B cell (primary cell): ENCODE data around the gene TRPM2. TPM values are rescaled to one million over a fixed set of nuclear protein-coding genes. Genes with fewer than 3 reads are reported as not detected.

Experiments
- ATAC-seq: fragments of 200-7000 bp; cut with Tn5 transposase; one replicate; pipeline ENCODE4 v1.10.0; 2021; ENCODE audit warnings: low read depth, mild to moderate bottlenecking, moderate number of reproducible peaks, moderate library complexity
- CTCF ChIA-PET: fragments of 350-600 bp; sonication (Branson Sonifier 250); formaldehyde crosslinking; loops from one replicate; lab custom pipeline; 2021; ENCODE audit warnings: antibody characterized with exemption, inconsistent platforms; lab: Charles Lee
- POLR2A ChIA-PET: fragments of 350-600 bp; sonication (Branson Sonifier 250); formaldehyde crosslinking; loops from one replicate; lab custom pipeline; 2021; ENCODE audit warnings: antibody characterized with exemption; lab: Charles Lee
- DNase-seq: peaks from one replicate; pipeline ENCODE4 v3.0.0; 2013
- H2AFZ ChIP-seq: 2 replicates; pipeline ENCODE4 v1.6.1; 2012; ENCODE audit warnings: mild to moderate bottlenecking, low read depth, low read length; ENCODE audit not compliant: insufficient read depth, poor library complexity, severe bottlenecking
- H3K27ac ChIP-seq, 2 donors: 1 replicate in 1 of 2; 2 replicates in 1 of 2; pipeline ENCODE4 v1.5.1; 2012 to 2013; ENCODE audit warnings: low read length in 2 of 2, mild to moderate bottlenecking in 2 of 2, moderate library complexity in 1 of 2
- H3K27me3 ChIP-seq, 4 experiments: fragments of 200-600 bp in 1 of 4; sonication (generic) in 1 of 4; replicated peaks in 1 of 4; 1 replicate in 2 of 4; 2 replicates in 2 of 4; pipeline versions ENCODE4 v1.6.1 to v1.7.0; 2013 to 2016; ENCODE audit warnings: low read length in 3 of 4, mild to moderate bottlenecking in 2 of 4, mixed read lengths in 1 of 4, moderate library complexity in 1 of 4; ENCODE audit not compliant: insufficient read depth in 4 of 4, control insufficient read depth in 3 of 4; ENCODE audit errors: control extremely low read depth in 1 of 4
- H3K36me3 ChIP-seq, 2 experiments: replicated peaks in 1 of 2; 1 replicate in 1 of 2; 2 replicates in 1 of 2; pipeline versions ENCODE4 v1.6.1 to v1.7.1; 2013; ENCODE audit warnings: low read length in 1 of 2; ENCODE audit not compliant: insufficient read depth in 2 of 2, control insufficient read depth in 1 of 2; ENCODE audit errors: control extremely low read depth in 1 of 2, extremely low read depth in 1 of 2
- H3K4me1 ChIP-seq, 2 donors: fragments of 200-600 bp in 1 of 2; sonication (generic) in 1 of 2; 1 replicate in 1 of 2; 2 replicates in 1 of 2; pipeline versions ENCODE4 v1.5.1 to v1.6.1; 2013 to 2017; ENCODE audit warnings: low read length in 2 of 2; ENCODE audit not compliant: control insufficient read depth in 2 of 2, insufficient read depth in 2 of 2
- H3K4me2 ChIP-seq: replicated peaks from 2 replicates; pipeline ENCODE3; 2012; ENCODE audit warnings: mild to moderate bottlenecking, low read depth, low read length; ENCODE audit not compliant: poor library complexity, severe bottlenecking
- H3K4me3 ChIP-seq, 5 experiments: fragments of 200-600 bp in 1 of 5; sonication (generic) in 1 of 5; 1 replicate in 3 of 5; 2 replicates in 2 of 5; pipeline versions ENCODE4 v1.5.1 to v1.7.0; 2011 to 2016; ENCODE audit warnings: low read length in 4 of 5, mild to moderate bottlenecking in 4 of 5, low read depth in 2 of 5, control low read depth in 1 of 5, moderate library complexity in 1 of 5; ENCODE audit not compliant: insufficient read depth in 1 of 5; ENCODE audit errors: control extremely low read depth in 1 of 5, extremely low read depth in 1 of 5
- H3K79me2 ChIP-seq: fragments of 200-600 bp; sonication (generic); one replicate; pipeline ENCODE4 v1.6.0; 2016; ENCODE audit warnings: low read length; ENCODE audit not compliant: control insufficient read depth, insufficient read depth
- H3K9ac ChIP-seq: fragments of 200-600 bp; sonication (generic); 2 replicates; pipeline ENCODE4 v1.6.1; 2017; ENCODE audit warnings: mild to moderate bottlenecking, low read length, moderate library complexity
- H3K9me3 ChIP-seq, 3 donors: one replicate each; pipeline versions ENCODE4 v1.6.1 to v1.7.1; 2013; ENCODE audit warnings: low read length in 2 of 3; ENCODE audit not compliant: control insufficient read depth in 2 of 3, insufficient read depth in 1 of 3; ENCODE audit errors: control extremely low read depth in 1 of 3
- H4K20me1 ChIP-seq: 2 replicates; pipeline ENCODE4 v1.6.0; 2012; ENCODE audit warnings: mild to moderate bottlenecking, low read length; ENCODE audit not compliant: insufficient read depth, control insufficient read depth, poor library complexity, severe bottlenecking
- H3K27ac Mint-ChIP-seq: one replicate; pipeline ENCODE4 v1.8.0; 2021; ENCODE audit warnings: mixed read lengths
- H3K27me3 Mint-ChIP-seq: one replicate; pipeline ENCODE4 v1.8.0; 2021; ENCODE audit warnings: mixed read lengths
- H3K4me1 Mint-ChIP-seq: one replicate; pipeline ENCODE4 v1.8.0; 2021; ENCODE audit warnings: mixed read lengths
- H3K4me3 Mint-ChIP-seq: one replicate; pipeline ENCODE4 v1.8.0; 2021; ENCODE audit warnings: mixed read lengths
- H3K9me3 Mint-ChIP-seq: one replicate; pipeline ENCODE4 v1.8.0; 2022; ENCODE audit warnings: mixed read lengths; ENCODE audit not compliant: insufficient read depth
- EZH2 ChIP-seq: IDR thresholded peaks from 2 replicates; pipeline ENCODE4 v1.6.1; 2012; ENCODE audit warnings: borderline replicate concordance, low read depth, mild to moderate bottlenecking, moderate library complexity, low read length; ENCODE audit not compliant: insufficient read depth, poor library complexity, severe bottlenecking
- WGBS: methylation state at CpG from one replicate; pipeline ENCODE4 v1.1.5; 2013; ENCODE audit warnings: missing lambda C conversion rate; ENCODE audit not compliant: insufficient coverage; 5-methylcytosine and 5-hydroxymethylcytosine counted together
- intact Hi-C: fragments of 100-400 bp; cut with micrococcal nuclease; formaldehyde crosslinking; loops from one replicate; pipeline ENCODE4 v1.10.0; 2022
- polyA plus RNA-seq: library from polyadenylated mRNA; depleted of rRNA; stranded (reverse); fragments of >200 nt; gene quantifications from 2 replicates; pipeline ENCODE4 v1.2.3, GENCODE V29; 2012
- total RNA-seq, 2 donors: library from RNA; stranded (reverse); fragments of 120-200 nt in 1 of 2; gene quantifications; 1 replicate in 1 of 2; 2 replicates in 1 of 2; pipeline versions ENCODE4 v1.2.3 to v1.2.4, GENCODE V29; 2013 to 2022
- TF ChIP-seq, protein P1 (sequence below): fragments of 200-600 bp; IDR thresholded peaks from one replicate; pipeline ENCODE4 v1.8.0; 2022; ENCODE audit warnings: antibody characterized with exemption, mild to moderate bottlenecking

Gene TRPM2
- total and polyA plus RNA-seq, 2 donors (not counting 1 experiment from before 2014, with no cell fraction given) = 1.6 to 8.4 TPM

DNA sequence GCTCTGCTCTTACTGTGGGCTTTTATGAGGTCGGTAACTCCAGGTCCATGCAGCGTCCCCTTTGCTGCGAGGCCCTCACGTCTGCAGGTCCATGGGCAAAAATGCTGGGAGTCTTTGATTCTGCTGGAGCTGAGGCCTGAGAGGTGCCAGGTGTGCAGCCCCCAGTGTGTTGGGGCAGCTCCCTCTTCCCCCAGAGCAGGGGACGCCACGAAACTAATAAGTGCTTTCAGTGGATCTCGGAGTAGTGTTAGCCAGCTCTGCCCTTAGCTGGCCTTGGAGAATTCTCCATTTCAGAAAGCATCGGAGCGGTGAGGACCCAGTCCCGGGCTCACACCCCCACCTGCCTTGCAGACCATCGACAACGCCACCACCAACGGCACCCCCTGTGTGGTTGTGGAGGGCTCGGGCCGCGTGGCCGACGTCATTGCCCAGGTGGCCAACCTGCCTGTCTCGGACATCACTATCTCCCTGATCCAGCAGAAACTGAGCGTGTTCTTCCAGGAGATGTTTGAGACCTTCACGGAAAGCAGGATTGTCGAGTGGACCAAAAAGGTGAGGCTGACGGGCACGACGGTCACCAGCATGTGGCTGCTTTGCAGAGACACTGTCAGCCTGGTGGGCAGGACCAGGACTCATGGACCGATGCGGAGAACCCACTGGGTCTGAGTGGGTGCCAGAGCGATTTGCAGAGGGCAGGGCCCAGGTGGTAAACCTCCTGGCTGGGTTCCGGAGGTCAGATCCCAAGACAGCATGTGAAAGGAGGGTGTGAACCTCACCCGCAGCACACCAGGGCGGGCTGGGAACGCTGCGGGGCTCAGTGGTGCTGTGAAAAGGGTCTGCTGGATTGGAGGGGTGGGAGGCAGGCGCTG is 25.5 kb downstream of the TRPM2 start:
- no peak for DNase-seq
- no peak overlapping the region for H3K4me3 ChIP-seq
- no peak for TF ChIP-seq EZH2
- TF ChIP-seq, protein P1, sequence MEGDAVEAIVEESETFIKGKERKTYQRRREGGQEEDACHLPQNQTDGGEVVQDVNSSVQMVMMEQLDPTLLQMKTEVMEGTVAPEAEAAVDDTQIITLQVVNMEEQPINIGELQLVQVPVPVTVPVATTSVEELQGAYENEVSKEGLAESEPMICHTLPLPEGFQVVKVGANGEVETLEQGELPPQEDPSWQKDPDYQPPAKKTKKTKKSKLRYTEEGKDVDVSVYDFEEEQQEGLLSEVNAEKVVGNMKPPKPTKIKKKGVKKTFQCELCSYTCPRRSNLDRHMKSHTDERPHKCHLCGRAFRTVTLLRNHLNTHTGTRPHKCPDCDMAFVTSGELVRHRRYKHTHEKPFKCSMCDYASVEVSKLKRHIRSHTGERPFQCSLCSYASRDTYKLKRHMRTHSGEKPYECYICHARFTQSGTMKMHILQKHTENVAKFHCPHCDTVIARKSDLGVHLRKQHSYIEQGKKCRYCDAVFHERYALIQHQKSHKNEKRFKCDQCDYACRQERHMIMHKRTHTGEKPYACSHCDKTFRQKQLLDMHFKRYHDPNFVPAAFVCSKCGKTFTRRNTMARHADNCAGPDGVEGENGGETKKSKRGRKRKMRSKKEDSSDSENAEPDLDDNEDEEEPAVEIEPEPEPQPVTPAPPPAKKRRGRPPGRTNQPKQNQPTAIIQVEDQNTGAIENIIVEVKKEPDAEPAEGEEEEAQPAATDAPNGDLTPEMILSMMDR = no peak
- Mint-ChIP-seq H3K27me3 (no peaks in the 10 kb centered on the region), H3K9me3 (peaks cover 5% of the 10 kb centered on the region), H3K4me3 (no peak overlapping the region), H3K27ac (no peak overlapping the region), H3K4me1 (peaks cover 18% of the 10 kb centered on the region)
- H3K79me2 ChIP-seq = no peaks in the 10 kb centered on the region
- no peak overlapping the region for H3K27ac ChIP-seq
- no peak overlapping the region for H2AFZ ChIP-seq
- peaks cover 14 to 26% of the 10 kb centered on the region in 2 donors for H3K4me1 ChIP-seq
- no peaks in the 10 kb centered on the region for H3K27me3 ChIP-seq
- WGBS = 96% methylated on average over 29 of the region's 34 CpGs
- H3K9ac ChIP-seq = no peak overlapping the region
- ChIA-PET POLR2A (no interaction called here), CTCF (no interaction called here)
- ATAC-seq = no peak
- intact Hi-C loops = no loop called here
- no peaks in the 10 kb centered on the region for H4K20me1 ChIP-seq
- no peak overlapping the region for H3K4me2 ChIP-seq
- peaks cover 0 to 20% of the 10 kb centered on the region in 2 experiments for H3K36me3 ChIP-seq
- peaks cover 0 to 31% (median 4%) of the 10 kb centered on the region in 3 donors for H3K9me3 ChIP-seq

DNA sequence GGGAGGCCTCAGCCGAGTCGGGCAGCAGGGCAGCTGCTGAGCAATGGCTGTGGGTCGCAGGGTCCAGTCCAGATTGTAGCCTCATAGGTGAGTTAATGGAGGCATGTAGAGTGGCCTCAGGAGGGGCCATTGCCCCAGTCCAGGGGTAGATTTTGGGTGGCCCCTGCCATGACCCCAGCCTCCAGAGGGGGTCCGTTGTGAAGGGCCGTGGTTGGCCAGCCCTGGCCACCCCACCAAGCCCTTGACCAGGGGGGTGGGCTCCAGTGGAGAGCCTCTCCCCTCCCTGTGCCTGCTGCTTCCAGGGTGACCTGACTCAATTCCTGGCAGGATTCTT is 26.1 kb downstream of the TRPM2 start:
- H3K36me3 ChIP-seq = peaks cover 0 to 20% of the 10 kb centered on the region in 2 experiments
- no peaks in the 10 kb centered on the region for H3K27me3 Mint-ChIP-seq
- CTCF ChIA-PET = no interaction called here

More for the DNA sequence above, 26.1 kb downstream of the TRPM2 start:
- WGBS = 100% methylated on average over 5 of the region's 5 CpGs
- Histone ChIP-seq H3K27ac (no peak overlapping the region), H2AFZ (no peak overlapping the region), H3K4me1 (peaks cover 14 to 24% of the 10 kb centered on the region in 2 donors), H4K20me1 (no peaks in the 10 kb centered on the region), H3K9ac (no peak overlapping the region), H3K27me3 (no peaks in the 10 kb centered on the region), H3K79me2 (no peaks in the 10 kb centered on the region), H3K9me3 (peaks cover 0 to 30% (median 9%) of the 10 kb centered on the region in 3 donors), H3K4me3 (no peak overlapping the region), H3K4me2 (no peak overlapping the region)
- no peak for TF ChIP-seq EZH2
- TF ChIP-seq, protein P1 = no peak
- Mint-ChIP-seq H3K9me3 (peaks cover 6% of the 10 kb centered on the region), H3K4me1 (peaks cover 18% of the 10 kb centered on the region), H3K27ac (no peak overlapping the region), H3K4me3 (no peak overlapping the region)
- ATAC-seq = no peak
- POLR2A ChIA-PET = no interaction called here
- intact Hi-C loops = no loop called here
- no peak for DNase-seq
